ENCODE measurements around the gene C11orf65.

DNA sequence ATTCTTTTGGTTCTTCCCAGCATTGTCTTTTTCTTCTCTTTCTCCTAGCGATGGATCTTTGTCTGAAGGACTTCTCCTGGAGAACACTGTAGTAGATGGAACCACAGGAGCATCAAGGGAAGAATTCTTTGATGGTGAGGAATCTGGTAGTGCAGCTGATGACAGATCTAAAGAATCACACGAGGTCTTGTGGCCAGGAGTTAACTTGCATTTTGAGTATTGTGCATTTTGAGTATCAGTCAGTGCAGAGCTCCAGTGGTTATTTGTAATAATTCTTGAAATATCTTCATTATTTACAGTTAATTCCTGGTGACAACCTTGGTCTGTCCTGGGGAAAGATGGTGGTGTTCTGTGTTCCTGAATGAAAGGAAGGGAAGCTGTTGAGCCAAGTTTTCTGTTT is 45.4 kb upstream of the C11orf65 start:
- no peak for TF ChIP-seq CTCF (tag by site-specific recombination; IDR thresholded peaks at IDR 0.05)
- no peak for TF ChIP-seq KLF16 (tag by site-specific recombination; IDR thresholded peaks at IDR 0.05)

Measured in HEK293 (cell line).